Hepatocyte (in vitro differentiated cells): Measurements from ENCODE around the gene MFSD6L.

Source experiments
- EZH2phosphoT487 ChIP-seq: fragments of 200-600 bp; sonication (generic); IDR thresholded peaks from one replicate; pipeline ENCODE4 v1.6.1; 2018; ENCODE audit warnings: antibody characterized with exemption, mild to moderate bottlenecking, low read depth, moderate library complexity; ENCODE audit not compliant: unreplicated experiment, severe bottlenecking
- TF ChIP-seq, protein P1 (sequence below): fragments of 200-600 bp; sonication (generic); IDR thresholded peaks from 2 replicates; pipeline ENCODE4 v1.5.1; 2016; ENCODE audit warnings: antibody characterized with exemption, mild to moderate bottlenecking; ENCODE audit not compliant: poor library complexity

- TF ChIP-seq, protein P1, sequence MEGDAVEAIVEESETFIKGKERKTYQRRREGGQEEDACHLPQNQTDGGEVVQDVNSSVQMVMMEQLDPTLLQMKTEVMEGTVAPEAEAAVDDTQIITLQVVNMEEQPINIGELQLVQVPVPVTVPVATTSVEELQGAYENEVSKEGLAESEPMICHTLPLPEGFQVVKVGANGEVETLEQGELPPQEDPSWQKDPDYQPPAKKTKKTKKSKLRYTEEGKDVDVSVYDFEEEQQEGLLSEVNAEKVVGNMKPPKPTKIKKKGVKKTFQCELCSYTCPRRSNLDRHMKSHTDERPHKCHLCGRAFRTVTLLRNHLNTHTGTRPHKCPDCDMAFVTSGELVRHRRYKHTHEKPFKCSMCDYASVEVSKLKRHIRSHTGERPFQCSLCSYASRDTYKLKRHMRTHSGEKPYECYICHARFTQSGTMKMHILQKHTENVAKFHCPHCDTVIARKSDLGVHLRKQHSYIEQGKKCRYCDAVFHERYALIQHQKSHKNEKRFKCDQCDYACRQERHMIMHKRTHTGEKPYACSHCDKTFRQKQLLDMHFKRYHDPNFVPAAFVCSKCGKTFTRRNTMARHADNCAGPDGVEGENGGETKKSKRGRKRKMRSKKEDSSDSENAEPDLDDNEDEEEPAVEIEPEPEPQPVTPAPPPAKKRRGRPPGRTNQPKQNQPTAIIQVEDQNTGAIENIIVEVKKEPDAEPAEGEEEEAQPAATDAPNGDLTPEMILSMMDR = peak; percentile 50
- no peak for TF ChIP-seq EZH2phosphoT487
Observed at GRCh38 chr17:8753976-8754440, 45.2 kb downstream of the MFSD6L start.
